Measurements from ENCODE around the gene RNGTT.

- TF ChIP-seq CTCF (conservative IDR thresholded peaks at IDR 0.05; ENCODE audit: low read length) (no peak), EZH2phosphoT487 (IDR thresholded peaks at IDR 0.05; ENCODE audit: borderline replicate concordance) (no peak)
These were observed 326.5 kb downstream of the RNGTT start for GRCh38 chr6:88636871-88637270.

Data from Loucy (cell line).